Stomach smooth muscle (tissue), 2 donors: ENCODE measurements around the gene IFI44L.

Experiments
- H3K27ac ChIP-seq: one replicate; pipeline ENCODE4 v1.7.0; 2013; ENCODE audit warnings: mild to moderate bottlenecking, low read length, inconsistent platforms
- H3K27me3 ChIP-seq, 2 donors: one replicate each; pipeline ENCODE4 v1.7.0; 2013; ENCODE audit warnings: low read length in 2 of 2; ENCODE audit not compliant: insufficient read depth in 2 of 2, control insufficient read depth in 1 of 2
- H3K36me3 ChIP-seq, 2 donors: one replicate each; pipeline ENCODE4 v1.7.0; 2013; ENCODE audit warnings: low read length in 2 of 2; ENCODE audit not compliant: control insufficient read depth in 2 of 2, insufficient read depth in 2 of 2
- H3K4me1 ChIP-seq: one replicate; pipeline ENCODE4 v1.7.0; 2013; ENCODE audit warnings: low read length; ENCODE audit not compliant: control insufficient read depth, insufficient read depth
- H3K4me3 ChIP-seq, 2 donors: one replicate each; pipeline ENCODE4 v1.7.0; 2013; ENCODE audit warnings: low read length in 2 of 2
- H3K9ac ChIP-seq, 2 donors: one replicate each; pipeline ENCODE4 v1.7.0; 2013; ENCODE audit warnings: low read length in 2 of 2, mild to moderate bottlenecking in 1 of 2
- H3K9me3 ChIP-seq, 2 donors: one replicate each; pipeline ENCODE4 v1.7.0; 2013; ENCODE audit warnings: low read length in 2 of 2; ENCODE audit not compliant: control insufficient read depth in 2 of 2
- donor health status: healthy.
- donor health status: Pancreatic carcinoma.

IFI44L gene

GRCh38 chr1:78619803-78620579 is at the start of gene IFI44L:
TSS of gene IFI44L (plus strand) at chr1:78620448. CDS start at chr1:78627916, 7,468 bp downstream.
- Histone ChIP-seq H3K9me3 (no peaks in the 10 kb centered on the region), H3K4me1 (peaks cover 9% of the 10 kb centered on the region), H3K27ac (peak within 1 kb of the TSS; percentile 50), H3K9ac (peak within 1 kb of the TSS; percentile 56 to 62), H3K36me3 (no peaks in the 10 kb centered on the region), H3K27me3 (no peaks in the 10 kb centered on the region), H3K4me3 (peak within 1 kb of the TSS; percentile 50 to 64)

GRCh38 chr1:78570539-78570938 is 49.7 kb upstream of the IFI44L start:
- no peak overlapping the region for H3K27ac ChIP-seq
- no peaks in the 10 kb centered on the region for H3K9me3 ChIP-seq
- no peaks in the 10 kb centered on the region for H3K4me1 ChIP-seq
- no peaks in the 10 kb centered on the region for H3K36me3 ChIP-seq
- no peak overlapping the region for H3K9ac ChIP-seq
- H3K4me3 ChIP-seq = no peak overlapping the region
- H3K27me3 ChIP-seq = no peaks in the 10 kb centered on the region

GRCh38 chr1:78577257-78578100 is 42.8 kb upstream of the IFI44L start:
- H3K27me3 ChIP-seq = no peaks in the 10 kb centered on the region
- H3K4me3 ChIP-seq = peak overlapping the region in 1 of 2 donors; percentile 20
- no peaks in the 10 kb centered on the region for H3K36me3 ChIP-seq
- no peaks in the 10 kb centered on the region for H3K9me3 ChIP-seq
- H3K27ac ChIP-seq = no peak overlapping the region
- no peak overlapping the region for H3K9ac ChIP-seq
- no peaks in the 10 kb centered on the region for H3K4me1 ChIP-seq

GRCh38 chr1:78586572-78586971 is 33.7 kb upstream of the IFI44L start:
- H3K9ac ChIP-seq = no peak overlapping the region
- H3K27ac ChIP-seq = no peak overlapping the region
- no peaks in the 10 kb centered on the region for H3K4me1 ChIP-seq
- no peaks in the 10 kb centered on the region for H3K27me3 ChIP-seq
- no peaks in the 10 kb centered on the region for H3K9me3 ChIP-seq
- H3K36me3 ChIP-seq = no peaks in the 10 kb centered on the region
- H3K4me3 ChIP-seq = no peak overlapping the region

- Histone ChIP-seq H3K27ac (no peak overlapping the region), H3K9ac (no peak overlapping the region), H3K36me3 (no peaks in the 10 kb centered on the region), H3K27me3 (no peaks in the 10 kb centered on the region), H3K4me3 (no peak overlapping the region), H3K9me3 (no peaks in the 10 kb centered on the region), H3K4me1 (no peaks in the 10 kb centered on the region)
Measured at GRCh38 chr1:78587211-78587610, 33.0 kb upstream of the IFI44L start.

GRCh38 chr1:78591971-78592370 is 28.3 kb upstream of the IFI44L start:
- Histone ChIP-seq H3K4me1 (no peaks in the 10 kb centered on the region), H3K9me3 (no peaks in the 10 kb centered on the region), H3K27ac (no peak overlapping the region), H3K9ac (no peak overlapping the region), H3K27me3 (no peaks in the 10 kb centered on the region), H3K4me3 (no peak overlapping the region), H3K36me3 (no peaks in the 10 kb centered on the region)

- no peaks in the 10 kb centered on the region for H3K9me3 ChIP-seq
- no peaks in the 10 kb centered on the region for H3K36me3 ChIP-seq
- no peak overlapping the region for H3K4me3 ChIP-seq
- H3K4me1 ChIP-seq = no peaks in the 10 kb centered on the region
- H3K27ac ChIP-seq = no peak overlapping the region
- no peak overlapping the region for H3K9ac ChIP-seq
- no peaks in the 10 kb centered on the region for H3K27me3 ChIP-seq
Measured at GRCh38 chr1:78599294-78599693, 21.0 kb upstream of the IFI44L start.

- Histone ChIP-seq H3K27me3 (no peaks in the 10 kb centered on the region), H3K9ac (no peak overlapping the region), H3K9me3 (no peaks in the 10 kb centered on the region), H3K4me1 (no peaks in the 10 kb centered on the region), H3K36me3 (no peaks in the 10 kb centered on the region), H3K4me3 (no peak overlapping the region), H3K27ac (no peak overlapping the region)
Measured at GRCh38 chr1:78601068-78601467, 19.2 kb upstream of the IFI44L start.

GRCh38 chr1:78603206-78603605 is 17.0 kb upstream of the IFI44L start:
- no peaks in the 10 kb centered on the region for H3K9me3 ChIP-seq
- H3K27ac ChIP-seq = no peak overlapping the region
- no peak overlapping the region for H3K9ac ChIP-seq
- H3K4me3 ChIP-seq = no peak overlapping the region
- H3K36me3 ChIP-seq = no peaks in the 10 kb centered on the region
- H3K4me1 ChIP-seq = no peaks in the 10 kb centered on the region
- H3K27me3 ChIP-seq = no peaks in the 10 kb centered on the region

GRCh38 chr1:78604643-78605042 is 15.6 kb upstream of the IFI44L start:
- Histone ChIP-seq H3K27me3 (no peaks in the 10 kb centered on the region), H3K4me3 (no peak overlapping the region), H3K9me3 (no peaks in the 10 kb centered on the region), H3K4me1 (no peaks in the 10 kb centered on the region), H3K36me3 (no peaks in the 10 kb centered on the region), H3K27ac (no peak overlapping the region), H3K9ac (no peak overlapping the region)

GRCh38 chr1:78606274-78606673 is 14.0 kb upstream of the IFI44L start:
- Histone ChIP-seq H3K4me3 (peak overlapping the region in 1 of 2 donors; percentile 16), H3K4me1 (no peaks in the 10 kb centered on the region), H3K27ac (no peak overlapping the region), H3K27me3 (no peaks in the 10 kb centered on the region), H3K36me3 (no peaks in the 10 kb centered on the region), H3K9ac (no peak overlapping the region), H3K9me3 (no peaks in the 10 kb centered on the region)
